HepG2 (cell line): Measurements from ENCODE around the gene RYR2. TPM values are rescaled to one million over a fixed set of nuclear protein-coding genes. Genes with fewer than 3 reads are reported as not detected.

Source experiments
- ATAC-seq: fragments of 200-7000 bp; cut with Tn5 transposase; 3 replicates; pipeline ENCODE4 v1.9.1; 2020; ENCODE audit warnings: mild to moderate bottlenecking, moderate library complexity
- BruUV-seq: library from RNA; stranded (reverse); fragments of 400-500 nt; replicated peaks from 2 replicates; lab custom pipeline; 2021; lab: Mats Ljungman, UMichigan
- CTCF ChIA-PET: fragments of 300-600 bp; formaldehyde crosslinking; extraction: SDS; loops from one replicate; lab custom pipeline; 2021; ENCODE audit warnings: low total read pairs, inconsistent platforms, low intra/inter-chr PET ratio; lab: Yijun Ruan, JAX
- POLR2A ChIA-PET: fragments of 350-600 bp; sonication (Branson Sonifier 250); formaldehyde crosslinking; loops from one replicate; lab custom pipeline; 2020; ENCODE audit warnings: antibody characterized with exemption, inconsistent platforms; lab: Yijun Ruan, JAX
- DNase-seq: peaks from one replicate; pipeline ENCODE4 v3.0.0-alpha.2; 2015; ENCODE audit warnings: low spot score
- FAIRE-seq: peaks from 3 replicates; lab custom pipeline; 2011; peaks lifted over from hg19 to GRCh38; lab: Jason Lieb, UNC
- H2AFZ ChIP-seq: one replicate; pipeline ENCODE4 v1.6.1; 2011; ENCODE audit warnings: low read length, inconsistent platforms
- H3K27ac ChIP-seq: fragments of 300-600 bp; 3 replicates; pipeline ENCODE4 v1.8.0; 2011; ENCODE audit warnings: mixed run types, mild to moderate bottlenecking, mixed read lengths, low read length, inconsistent platforms; ENCODE audit not compliant: insufficient read depth; ENCODE audit errors: extremely low read length
- H3K27me3 ChIP-seq, 2 experiments: fragments of 200-600 bp in 1 of 2; 2 replicates in 1 of 2; 3 replicates in 1 of 2; pipeline versions ENCODE4 v1.6.0 to v1.8.0; 2011; ENCODE audit warnings: low read length in 2 of 2, mild to moderate bottlenecking in 2 of 2, moderate library complexity in 2 of 2, inconsistent platforms in 1 of 2; ENCODE audit not compliant: insufficient read depth in 2 of 2, control insufficient read depth in 1 of 2
- H3K36me3 ChIP-seq, 2 experiments: fragments of 200-600 bp in 1 of 2; replicated peaks in 1 of 2; 2 replicates in 1 of 2; 3 replicates in 1 of 2; pipeline versions ENCODE4 v1.5.1 to v1.8.0; 2011; ENCODE audit warnings: low read length in 2 of 2, inconsistent platforms in 1 of 2; ENCODE audit not compliant: insufficient read depth in 2 of 2, control insufficient read depth in 1 of 2
- H3K4me1 ChIP-seq: 2 replicates; pipeline ENCODE4 v1.5.1; 2012; ENCODE audit warnings: low read length, inconsistent platforms; ENCODE audit not compliant: insufficient read depth
- H3K4me2 ChIP-seq: 2 replicates; pipeline ENCODE4 v1.6.0; 2011; ENCODE audit warnings: low read depth, low read length, inconsistent platforms
- H3K4me3 ChIP-seq, 3 experiments: fragments of 200-600 bp in 1 of 3; sonication (generic), shearing (Covaris generic) in 1 of 3; replicated peaks in 1 of 3; 2 replicates each; pipeline ENCODE4 v1.5.1; 2011 to 2016; ENCODE audit warnings: low read length in 3 of 3, inconsistent platforms in 2 of 3, low read depth in 2 of 3, mild to moderate bottlenecking in 2 of 3, control low read depth in 1 of 3, mixed read lengths in 1 of 3; ENCODE audit not compliant: insufficient read depth in 1 of 3
- H3K79me2 ChIP-seq: one replicate; pipeline ENCODE4 v1.6.1; 2011; ENCODE audit warnings: low read length, inconsistent platforms; ENCODE audit not compliant: insufficient read depth
- H3K9ac ChIP-seq: 2 replicates; pipeline ENCODE4 v1.6.0; 2011; ENCODE audit warnings: mild to moderate bottlenecking, low read depth, low read length, inconsistent platforms; ENCODE audit not compliant: insufficient read depth
- H3K9me3 ChIP-seq: 2 replicates; pipeline ENCODE4 v1.5.1; 2012; ENCODE audit warnings: mild to moderate bottlenecking, low read length
- H4K20me1 ChIP-seq: 2 replicates; pipeline ENCODE4 v1.6.0; 2011; ENCODE audit warnings: inconsistent platforms, mild to moderate bottlenecking, low read length, moderate library complexity; ENCODE audit not compliant: insufficient read depth
- BRD4 ChIP-seq: sonication (generic); formaldehyde crosslinking; IDR thresholded peaks from 2 replicates; pipeline ENCODE4 v1.4.0; 2020; ENCODE audit warnings: missing genetic modification reagents
- CREB1 ChIP-seq, 2 experiments: fragments of 450-650 bp in 1 of 2; IDR thresholded peaks; 2 replicates each; pipeline ENCODE4 v1.6.1; 2016 to 2017; ENCODE audit warnings: control low read depth in 1 of 2, mild to moderate bottlenecking in 1 of 2, missing compliant biosample characterization in 1 of 2, missing genetic modification characterization in 1 of 2
- FOXA1 ChIP-seq, 2 experiments: fragments of 450-650 bp in 1 of 2; sonication (generic) in 1 of 2; formaldehyde crosslinking in 1 of 2; IDR thresholded peaks; 2 replicates each; pipeline versions ENCODE4 v1.4.0 to v1.6.1; 2016 to 2020; ENCODE audit warnings: missing genetic modification reagents in 1 of 2
- NRL ChIP-seq: sonication (generic); formaldehyde crosslinking; IDR thresholded peaks from 2 replicates; pipeline ENCODE4 v1.5.0; 2020; ENCODE audit warnings: missing genetic modification reagents, mild to moderate bottlenecking, moderate library complexity, borderline replicate concordance
- ZFP36L1 ChIP-seq: sonication (generic); formaldehyde crosslinking; IDR thresholded peaks from 2 replicates; pipeline ENCODE4 v1.8.0; 2022; ENCODE audit warnings: mild to moderate bottlenecking, missing genetic modification reagents, moderate library complexity
- ZNF256 ChIP-seq: sonication (generic); formaldehyde crosslinking; conservative IDR thresholded peaks from 2 replicates; pipeline ENCODE4 v1.4.0; 2020; ENCODE audit warnings: missing genetic modification reagents
- ZNF510 ChIP-seq: sonication (generic); formaldehyde crosslinking; IDR thresholded peaks from 2 replicates; pipeline ENCODE4 v1.4.0; 2020; ENCODE audit warnings: low read depth, mild to moderate bottlenecking, missing genetic modification reagents
- ZNF605 ChIP-seq: sonication (generic); formaldehyde crosslinking; IDR thresholded peaks from 2 replicates; pipeline ENCODE4 v1.8.0; 2022; ENCODE audit warnings: mild to moderate bottlenecking, missing genetic modification reagents
- ZNF614 ChIP-seq: IDR thresholded peaks from 2 replicates; pipeline ENCODE4 v1.6.1; 2018; ENCODE audit warnings: missing biosample characterization, missing genetic modification reagents, inconsistent platforms, borderline replicate concordance
- WGBS: methylation state at CpG from one replicate; pipeline ENCODE4 v1.1.6; 2017; ENCODE audit warnings: low lambda C conversion rate; 5-methylcytosine and 5-hydroxymethylcytosine counted together
- in situ Hi-C: cut with HindIII; loops from 2 replicates; pipeline ENCODE4 v1.10.0; 2017; ENCODE audit warnings: low pct_unique_long_range_greater_than_20kb; ENCODE audit not compliant: extremely low pct_ligation_motif_present
- intact Hi-C: fragments of 100-400 bp; cut with micrococcal nuclease; formaldehyde crosslinking; loops from one replicate; pipeline ENCODE4 v1.10.0; 2022; ENCODE audit not compliant: unreplicated experiment
- polyA plus RNA-seq, 8 experiments: library from polyadenylated mRNA; depleted of rRNA in 3 of 8; stranded (reverse) in 7 of 8; unstranded in 1 of 8; fragments of >200 nt; fragmentation: Illumina TruSeq in 4 of 8; extraction: Trizol in 4 of 8; gene quantifications; 2 replicates each; pipeline versions ENCODE4 v1.2.1 to v1.2.3, GENCODE V29; 2011 to 2016; ENCODE audit warnings: low read depth in 4 of 8, missing spikeins in 1 of 8, mixed read lengths in 1 of 8; ENCODE audit not compliant: insufficient read depth in 1 of 8
- total RNA-seq, 5 experiments: library from RNA; depleted of rRNA; stranded (reverse); fragments of >200 nt; fragmentation: Illumina TruSeq; extraction: Trizol; gene quantifications; 2 replicates each; pipeline ENCODE4 v1.2.3, GENCODE V29; 2016; ENCODE audit warnings: low read depth in 1 of 5
- TF ChIP-seq, protein P1 (sequence below): sonication (generic); formaldehyde crosslinking; IDR thresholded peaks from 2 replicates; pipeline ENCODE4 v1.5.0; 2020; ENCODE audit warnings: mild to moderate bottlenecking, low read depth, missing genetic modification reagents, borderline replicate concordance
- TF ChIP-seq, protein P2 (sequence below): sonication (generic); formaldehyde crosslinking; IDR thresholded peaks from 2 replicates; pipeline ENCODE4 v1.4.0; 2020; ENCODE audit warnings: missing genetic modification reagents, mild to moderate bottlenecking, borderline replicate concordance
- TF ChIP-seq, protein P3 (sequence below): sonication (generic); formaldehyde crosslinking; conservative IDR thresholded peaks from 2 replicates; pipeline ENCODE4 v1.4.0; 2020; ENCODE audit warnings: missing genetic modification reagents

The RYR2 gene
- total and polyA plus RNA-seq, 2 of the 13 experiments (the other 11 are each of a cell fraction or from before 2014, with no cell fraction given), result not detected

DNA sequence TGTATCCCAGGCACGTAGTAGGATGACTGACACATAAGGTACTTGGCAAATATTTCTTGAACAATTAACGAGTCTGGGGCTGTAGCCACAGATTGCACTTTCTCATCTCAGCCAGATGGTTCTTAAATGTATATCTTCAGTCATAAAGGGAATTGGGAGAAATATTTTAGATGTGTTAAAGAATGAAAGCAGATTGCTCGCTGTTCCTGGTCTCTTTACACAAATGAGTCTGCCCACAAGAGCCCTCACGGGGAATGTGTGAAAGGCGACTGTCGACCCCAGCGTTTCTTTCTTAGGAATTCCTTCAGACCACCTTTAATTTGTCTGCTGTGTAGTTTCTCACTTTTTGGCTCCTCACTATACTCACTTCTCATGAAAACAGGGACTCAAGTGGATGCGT is 38.5 kb upstream of the RYR2 start:
- peaks cover 0 to 12% of the 10 kb centered on the region in 2 experiments; a peak in 2 of 5 replicates for H3K27me3 ChIP-seq
- BruUV-seq, result no TSS peak
- POLR2A ChIA-PET, result no interaction called here

More for the DNA sequence above, 38.5 kb upstream of the RYR2 start:
- Histone ChIP-seq H3K4me3 (no peak overlapping the region), H4K20me1 (no peaks in the 10 kb centered on the region), H3K79me2 (no peaks in the 10 kb centered on the region), H2AFZ (no peak overlapping the region), H3K36me3 (no peaks in the 10 kb centered on the region), H3K4me1 (no peaks in the 10 kb centered on the region), H3K27ac (no peak overlapping the region), H3K9me3 (no peaks in the 10 kb centered on the region), H3K4me2 (no peak overlapping the region), H3K9ac (no peak overlapping the region)
- in situ Hi-C loops (no loop called here), intact Hi-C loops (no loop called here)
- DNase-seq, result no peak
- WGBS, result 29% methylated on average over 8 of the region's 8 CpGs
- CTCF ChIA-PET, result no interaction called here
- no peak for ATAC-seq
- FAIRE-seq, result no peak
- no peak for TF ChIP-seq ZNF256 (CRISPR knock-in tag)
- TF ChIP-seq ZFP36L1 (CRISPR knock-in tag), result no peak
- TF ChIP-seq, protein P1, sequence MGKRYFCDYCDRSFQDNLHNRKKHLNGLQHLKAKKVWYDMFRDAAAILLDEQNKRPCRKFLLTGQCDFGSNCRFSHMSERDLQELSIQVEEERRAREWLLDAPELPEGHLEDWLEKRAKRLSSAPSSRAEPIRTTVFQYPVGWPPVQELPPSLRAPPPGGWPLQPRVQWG, result no peak
- TF ChIP-seq ZNF605, result no peak
- TF ChIP-seq NRL (CRISPR knock-in tag), result no peak
- TF ChIP-seq ZNF614 (CRISPR knock-in tag), result no peak
- no peak for TF ChIP-seq ZNF510 (CRISPR knock-in tag)
- TF ChIP-seq, protein P2, sequence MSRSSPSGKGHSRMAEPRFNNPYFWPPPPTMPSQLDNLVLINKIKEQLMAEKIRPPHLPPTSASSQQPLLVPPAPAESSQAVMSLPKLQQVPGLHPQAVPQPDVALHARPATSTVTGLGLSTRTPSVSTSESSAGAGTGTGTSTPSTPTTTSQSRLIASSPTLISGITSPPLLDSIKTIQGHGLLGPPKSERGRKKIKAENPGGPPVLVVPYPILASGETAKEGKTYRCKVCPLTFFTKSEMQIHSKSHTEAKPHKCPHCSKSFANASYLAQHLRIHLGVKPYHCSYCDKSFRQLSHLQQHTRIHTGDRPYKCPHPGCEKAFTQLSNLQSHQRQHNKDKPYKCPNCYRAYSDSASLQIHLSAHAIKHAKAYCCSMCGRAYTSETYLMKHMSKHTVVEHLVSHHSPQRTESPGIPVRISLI, result no peak
- TF ChIP-seq, protein P3, sequence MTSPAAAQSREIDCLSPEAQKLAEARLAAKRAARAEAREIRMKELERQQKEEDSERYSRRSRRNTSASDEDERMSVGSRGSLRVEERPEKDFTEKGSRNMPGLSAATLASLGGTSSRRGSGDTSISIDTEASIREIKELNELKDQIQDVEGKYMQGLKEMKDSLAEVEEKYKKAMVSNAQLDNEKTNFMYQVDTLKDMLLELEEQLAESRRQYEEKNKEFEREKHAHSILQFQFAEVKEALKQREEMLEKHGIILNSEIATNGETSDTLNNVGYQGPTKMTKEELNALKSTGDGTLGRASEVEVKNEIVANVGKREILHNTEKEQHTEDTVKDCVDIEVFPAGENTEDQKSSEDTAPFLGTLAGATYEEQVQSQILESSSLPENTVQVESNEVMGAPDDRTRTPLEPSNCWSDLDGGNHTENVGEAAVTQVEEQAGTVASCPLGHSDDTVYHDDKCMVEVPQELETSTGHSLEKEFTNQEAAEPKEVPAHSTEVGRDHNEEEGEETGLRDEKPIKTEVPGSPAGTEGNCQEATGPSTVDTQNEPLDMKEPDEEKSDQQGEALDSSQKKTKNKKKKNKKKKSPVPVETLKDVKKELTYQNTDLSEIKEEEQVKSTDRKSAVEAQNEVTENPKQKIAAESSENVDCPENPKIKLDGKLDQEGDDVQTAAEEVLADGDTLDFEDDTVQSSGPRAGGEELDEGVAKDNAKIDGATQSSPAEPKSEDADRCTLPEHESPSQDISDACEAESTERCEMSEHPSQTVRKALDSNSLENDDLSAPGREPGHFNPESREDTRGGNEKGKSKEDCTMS (CRISPR knock-in tag), result no peak
- no peak for TF ChIP-seq CREB1 (IDR thresholded peaks at IDR 0.05)
- TF ChIP-seq CREB1 (CRISPR knock-in tag; IDR thresholded peaks at IDR 0.05), result no peak
- no peak for TF ChIP-seq BRD4 (CRISPR knock-in tag)
- no peak for TF ChIP-seq FOXA1 (IDR thresholded peaks at IDR 0.05)
- no peak for TF ChIP-seq FOXA1 (CRISPR knock-in tag; IDR thresholded peaks at IDR 0.05)
